Measurements from ENCODE around the gene BRDT.

DNA sequence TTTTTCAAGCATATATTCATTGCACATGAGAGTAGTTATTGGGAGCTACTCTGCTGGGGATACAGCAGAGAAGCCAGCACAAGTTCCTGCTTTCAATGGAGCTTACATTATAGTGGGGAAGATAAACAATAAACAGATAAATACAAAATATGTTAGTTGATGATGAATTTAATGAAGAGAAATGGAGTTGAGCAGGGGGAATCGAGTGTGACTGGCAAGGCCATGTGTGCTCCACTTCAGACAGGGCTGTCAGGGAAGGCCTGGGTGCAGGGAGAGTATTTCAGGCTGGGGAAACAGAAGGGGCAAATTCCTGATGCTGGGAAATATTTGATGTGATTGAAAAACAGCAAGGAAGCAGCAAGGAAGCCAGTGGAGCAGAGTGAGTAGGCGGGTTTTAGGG, 21.2 kb upstream of the BRDT start:
- TF ChIP-seq, protein P1, sequence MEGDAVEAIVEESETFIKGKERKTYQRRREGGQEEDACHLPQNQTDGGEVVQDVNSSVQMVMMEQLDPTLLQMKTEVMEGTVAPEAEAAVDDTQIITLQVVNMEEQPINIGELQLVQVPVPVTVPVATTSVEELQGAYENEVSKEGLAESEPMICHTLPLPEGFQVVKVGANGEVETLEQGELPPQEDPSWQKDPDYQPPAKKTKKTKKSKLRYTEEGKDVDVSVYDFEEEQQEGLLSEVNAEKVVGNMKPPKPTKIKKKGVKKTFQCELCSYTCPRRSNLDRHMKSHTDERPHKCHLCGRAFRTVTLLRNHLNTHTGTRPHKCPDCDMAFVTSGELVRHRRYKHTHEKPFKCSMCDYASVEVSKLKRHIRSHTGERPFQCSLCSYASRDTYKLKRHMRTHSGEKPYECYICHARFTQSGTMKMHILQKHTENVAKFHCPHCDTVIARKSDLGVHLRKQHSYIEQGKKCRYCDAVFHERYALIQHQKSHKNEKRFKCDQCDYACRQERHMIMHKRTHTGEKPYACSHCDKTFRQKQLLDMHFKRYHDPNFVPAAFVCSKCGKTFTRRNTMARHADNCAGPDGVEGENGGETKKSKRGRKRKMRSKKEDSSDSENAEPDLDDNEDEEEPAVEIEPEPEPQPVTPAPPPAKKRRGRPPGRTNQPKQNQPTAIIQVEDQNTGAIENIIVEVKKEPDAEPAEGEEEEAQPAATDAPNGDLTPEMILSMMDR (IDR thresholded peaks at IDR 0.05; ENCODE audit: low read depth, low read length) = no peak
- TF ChIP-seq EZH2phosphoT487 (IDR thresholded peaks at IDR 0.05; ENCODE audit: low read depth) = no peak
